HEK293T (cell line): Measurements from ENCODE around the gene KRT14.

Source experiments
- CTCF ChIA-PET: fragments of 350-600 bp; formaldehyde crosslinking; extraction: SDS; loops from one replicate; lab custom pipeline; 2021; ENCODE audit warnings: antibody characterized with exemption, inconsistent platforms; lab: Yijun Ruan, JAX
- POLR2A ChIA-PET: fragments of 350-600 bp; formaldehyde crosslinking; extraction: SDS; loops from one replicate; lab custom pipeline; 2020; ENCODE audit warnings: antibody characterized with exemption, inconsistent platforms; lab: Yijun Ruan, JAX
- DNase-seq: peaks from one replicate; pipeline ENCODE4 v3.0.0; 2012; ENCODE audit warnings: mixed read lengths; ENCODE audit errors: extremely low spot score
- ARNT ChIP-seq: fragments of 450-650 bp; IDR thresholded peaks from 2 replicates; pipeline ENCODE4 v1.6.1; 2017; ENCODE audit warnings: mild to moderate bottlenecking
- BHLHE40 ChIP-seq: fragments of 450-650 bp; IDR thresholded peaks from 2 replicates; pipeline ENCODE4 v1.6.1; 2016; ENCODE audit warnings: mild to moderate bottlenecking, moderate library complexity, borderline replicate concordance
- CTBP1 ChIP-seq: fragments of 450-650 bp; IDR thresholded peaks from 2 replicates; pipeline ENCODE4 v1.6.1; 2016; ENCODE audit warnings: borderline replicate concordance
- ELF4 ChIP-seq: fragments of 450-650 bp; IDR thresholded peaks from 2 replicates; pipeline ENCODE4 v1.6.1; 2017; ENCODE audit warnings: antibody characterized with exemption
- FOXA1 ChIP-seq: fragments of 450-650 bp; IDR thresholded peaks from 2 replicates; pipeline ENCODE4 v1.6.1; 2016; ENCODE audit warnings: mild to moderate bottlenecking
- FOXK2 ChIP-seq: fragments of 450-650 bp; IDR thresholded peaks from 2 replicates; pipeline ENCODE4 v1.6.1; 2016; ENCODE audit warnings: mild to moderate bottlenecking
- FOXM1 ChIP-seq: fragments of 450-650 bp; IDR thresholded peaks from 2 replicates; pipeline ENCODE4 v1.6.1; 2017; ENCODE audit warnings: mild to moderate bottlenecking, borderline replicate concordance
- HDGF ChIP-seq: fragments of 450-650 bp; IDR thresholded peaks from 2 replicates; pipeline ENCODE4 v1.6.1; 2017; ENCODE audit warnings: antibody characterized with exemption, borderline replicate concordance
- L3MBTL2 ChIP-seq: fragments of 450-650 bp; conservative IDR thresholded peaks from 2 replicates; pipeline ENCODE4 v1.6.1; 2016; ENCODE audit warnings: mild to moderate bottlenecking
- LEF1 ChIP-seq: fragments of 450-650 bp; IDR thresholded peaks from 2 replicates; pipeline ENCODE4 v1.6.1; 2017; ENCODE audit warnings: mild to moderate bottlenecking, borderline replicate concordance
- NFRKB ChIP-seq: fragments of 450-650 bp; IDR thresholded peaks from 2 replicates; pipeline ENCODE4 v1.6.1; 2016; ENCODE audit warnings: mild to moderate bottlenecking, moderate library complexity
- SP1 ChIP-seq: fragments of 450-650 bp; IDR thresholded peaks from 2 replicates; pipeline ENCODE4 v1.6.1; 2017
- SUZ12 ChIP-seq: fragments of 450-650 bp; IDR thresholded peaks from 2 replicates; pipeline ENCODE4 v1.6.1; 2016; ENCODE audit warnings: mild to moderate bottlenecking
- TARDBP ChIP-seq: fragments of 450-650 bp; IDR thresholded peaks from 2 replicates; pipeline ENCODE4 v1.6.1; 2016
- ZNF384 ChIP-seq: fragments of 450-650 bp; IDR thresholded peaks from 2 replicates; pipeline ENCODE4 v1.6.1; 2016
- TF ChIP-seq, protein P1 (sequence below): fragments of 450-650 bp; IDR thresholded peaks from 2 replicates; pipeline ENCODE4 v1.6.1; 2016

Gene KRT14

GRCh38 chr17:41551365-41551764, 35.3 kb downstream of the KRT14 start:
- TF ChIP-seq ZNF384 (no peak), FOXK2 (no peak), ELF4 (no peak), SUZ12 (no peak), SP1 (no peak)
- TF ChIP-seq, protein P1, sequence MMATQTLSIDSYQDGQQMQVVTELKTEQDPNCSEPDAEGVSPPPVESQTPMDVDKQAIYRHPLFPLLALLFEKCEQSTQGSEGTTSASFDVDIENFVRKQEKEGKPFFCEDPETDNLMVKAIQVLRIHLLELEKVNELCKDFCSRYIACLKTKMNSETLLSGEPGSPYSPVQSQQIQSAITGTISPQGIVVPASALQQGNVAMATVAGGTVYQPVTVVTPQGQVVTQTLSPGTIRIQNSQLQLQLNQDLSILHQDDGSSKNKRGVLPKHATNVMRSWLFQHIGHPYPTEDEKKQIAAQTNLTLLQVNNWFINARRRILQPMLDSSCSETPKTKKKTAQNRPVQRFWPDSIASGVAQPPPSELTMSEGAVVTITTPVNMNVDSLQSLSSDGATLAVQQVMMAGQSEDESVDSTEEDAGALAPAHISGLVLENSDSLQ = no peak
- ChIA-PET POLR2A (interaction anchor here (1.6 kb wide), 1 partner anchor 97 kb away, joined by 4 read pairs; no protein-coding TSS in a partner anchor), CTCF (interaction anchor here (0.8 to 4.2 kb wide), 4 partner anchors 27 to 115 kb away, joined by 3 to 83 read pairs (median 4); no protein-coding TSS in a partner anchor)
- DNase-seq = no peak

GRCh38 chr17:41549596-41550039, 37.1 kb downstream of the KRT14 start:
- DNase-seq = no peak
- ChIA-PET POLR2A (interaction anchor here (0.6 to 2.2 kb wide), 6 partner anchors 11 to 731 kb away, joined by 3 to 10 read pairs (median 4); no protein-coding TSS in a partner anchor), CTCF (interaction anchor here (0.5 to 4.2 kb wide), 56 partner anchors 9 to 938 kb away, joined by 3 to 83 read pairs (median 4); partner anchors contain the start of genes KRT12, KRT36 and KRT9)
- TF ChIP-seq BHLHE40 (no peak), FOXA1 (no peak), SUZ12 (no peak)
- TF ChIP-seq, protein P1 = no peak

GRCh38 chr17:41548844-41549595, 37.7 kb downstream of the KRT14 start:
- no peak for TF ChIP-seq FOXM1
- no peak for TF ChIP-seq FOXK2
- no peak for TF ChIP-seq CTBP1
- TF ChIP-seq LEF1 = no peak
- TF ChIP-seq BHLHE40 = no peak
- TF ChIP-seq, protein P1 = no peak
- TF ChIP-seq SP1 = no peak
- no peak for TF ChIP-seq ZNF384
- ChIA-PET CTCF (interaction anchor here (0.6 to 4.2 kb wide), 72 partner anchors 9 to 936 kb away, joined by 3 to 83 read pairs (median 4); partner anchors contain the start of genes KRT12, KRT20, KRT36 and KRT9), POLR2A (interaction anchor here (0.6 to 2.2 kb wide), 9 partner anchors 11 to 730 kb away, joined by 3 to 10 read pairs (median 4); no protein-coding TSS in a partner anchor)
- peak; percentile 86 for DNase-seq

DNA sequence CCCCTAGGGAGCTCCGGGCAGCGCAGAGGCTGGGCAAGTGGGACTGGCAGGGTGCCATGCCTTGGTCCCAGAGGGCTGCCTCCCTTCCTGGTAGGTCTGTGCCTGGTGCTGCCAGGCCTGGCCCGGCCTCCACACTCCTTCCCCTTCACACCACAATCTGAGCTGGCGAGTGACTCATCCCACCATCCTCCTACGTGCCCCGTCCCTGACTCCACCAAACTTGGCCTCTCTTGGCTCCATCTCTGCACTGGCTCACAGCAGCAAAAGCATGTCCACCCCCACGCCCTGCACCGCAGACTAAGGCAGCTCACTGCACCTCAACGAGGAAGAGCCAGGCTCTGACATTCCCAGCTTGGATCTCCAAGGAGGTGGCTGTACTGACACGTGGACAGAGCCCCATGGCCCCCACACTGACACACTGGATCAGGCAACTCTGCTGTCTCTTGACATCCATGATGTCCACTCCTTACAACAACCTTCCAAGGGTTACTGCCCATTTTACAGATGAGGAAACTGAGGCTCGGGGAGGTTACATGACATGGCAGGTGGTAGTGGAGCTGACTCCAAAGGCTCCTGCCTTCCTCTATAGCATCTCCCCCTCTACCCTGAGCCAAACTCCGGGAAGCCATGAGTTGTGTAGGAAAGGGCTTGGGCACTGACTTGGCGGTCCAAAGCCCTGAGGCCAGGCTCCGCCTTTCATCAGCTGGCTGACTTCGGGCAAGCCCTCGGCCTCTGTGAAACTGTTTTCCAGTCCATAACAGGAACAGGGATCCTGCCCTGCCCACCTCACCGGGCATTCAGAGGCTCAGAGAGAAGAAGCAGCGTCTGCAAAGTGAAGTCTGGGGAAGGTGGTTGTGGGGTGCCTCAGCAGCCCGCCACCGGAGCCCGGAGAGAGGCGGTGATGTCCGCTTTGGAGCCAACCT, 38.5 kb downstream of the KRT14 start:
- CTCF ChIA-PET = interaction anchor here (0.7 to 4.2 kb wide), 51 partner anchors 8 to 753 kb away, joined by 3 to 83 read pairs (median 5); partner anchors contain the start of genes KRT12, KRT20, KRT36 and KRT9
- POLR2A ChIA-PET = interaction anchor here (0.6 to 2.2 kb wide), 5 partner anchors 78 to 140 kb away, joined by 3 to 10 read pairs (median 4); no protein-coding TSS in a partner anchor
- TF ChIP-seq CTBP1 = no peak
- no peak for TF ChIP-seq BHLHE40
- TF ChIP-seq FOXA1 = no peak
- no peak for TF ChIP-seq ELF4
- no peak for TF ChIP-seq ARNT
- TF ChIP-seq FOXK2 = no peak
- no peak for TF ChIP-seq NFRKB
- DNase-seq = no peak

GRCh38 chr17:41547378-41547841, 39.3 kb downstream of the KRT14 start:
- ChIA-PET CTCF (interaction anchor here (1.3 to 4.2 kb wide), 7 partner anchors 13 to 637 kb away, joined by 5 to 83 read pairs (median 26); no protein-coding TSS in a partner anchor), POLR2A (no interaction called here)
- no peak for TF ChIP-seq LEF1
- no peak for TF ChIP-seq TARDBP
- TF ChIP-seq ELF4 = no peak
- TF ChIP-seq ZNF384 = no peak
- TF ChIP-seq SUZ12 = no peak
- no peak for TF ChIP-seq ARNT
- no peak for TF ChIP-seq CTBP1
- TF ChIP-seq SP1 = no peak
- TF ChIP-seq FOXA1 = no peak
- TF ChIP-seq, protein P1 = no peak
- TF ChIP-seq L3MBTL2 = no peak
- TF ChIP-seq BHLHE40 = no peak
- no peak for TF ChIP-seq FOXK2
- TF ChIP-seq HDGF = no peak
- TF ChIP-seq NFRKB = no peak
- no peak for TF ChIP-seq FOXM1
- DNase-seq = no peak
